Coronary artery (tissue), 2 donors: Measurements from ENCODE around the gene CACNA1C.

Experiments
- DNase-seq: peaks from one replicate; pipeline ENCODE4 v3.0.0-alpha.2; 2017; ENCODE audit warnings: low spot score
- H3K27ac ChIP-seq, 2 donors: fragments of 200-600 bp; sonication (generic); one replicate each; pipeline ENCODE4 v1.5.1; 2016 to 2019
- H3K4me3 ChIP-seq: fragments of 200-600 bp; sonication (generic); 2 replicates; pipeline ENCODE4 v1.5.1; 2016; ENCODE audit warnings: mild to moderate bottlenecking, moderate library complexity
- TF ChIP-seq, protein P1 (sequence below): fragments of 200-600 bp; sonication (generic); IDR thresholded peaks from one replicate; pipeline ENCODE4 v1.5.1; 2019; ENCODE audit warnings: antibody characterized with exemption

The CACNA1C gene

DNA sequence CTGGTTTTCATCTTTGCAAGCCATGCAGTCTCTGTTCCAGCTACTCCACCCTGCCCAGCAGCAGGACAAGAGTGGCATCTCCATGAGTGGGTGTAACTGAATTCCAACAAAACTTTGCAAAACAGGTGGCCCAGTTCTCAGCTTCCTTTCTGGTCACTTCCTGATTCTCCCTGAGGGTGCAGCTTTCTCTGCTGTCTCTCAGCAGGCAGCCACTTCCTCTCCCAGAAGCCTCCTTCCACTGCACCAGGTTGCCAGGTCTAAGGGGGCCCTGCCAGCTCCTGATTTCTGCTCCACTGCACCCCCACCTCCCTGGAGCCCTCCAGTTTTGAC is 400.9 kb downstream of the CACNA1C start:
- H3K4me3 ChIP-seq, result no peak overlapping the region
- no peak overlapping the region for H3K27ac ChIP-seq
- DNase-seq, result no peak
- TF ChIP-seq, protein P1, sequence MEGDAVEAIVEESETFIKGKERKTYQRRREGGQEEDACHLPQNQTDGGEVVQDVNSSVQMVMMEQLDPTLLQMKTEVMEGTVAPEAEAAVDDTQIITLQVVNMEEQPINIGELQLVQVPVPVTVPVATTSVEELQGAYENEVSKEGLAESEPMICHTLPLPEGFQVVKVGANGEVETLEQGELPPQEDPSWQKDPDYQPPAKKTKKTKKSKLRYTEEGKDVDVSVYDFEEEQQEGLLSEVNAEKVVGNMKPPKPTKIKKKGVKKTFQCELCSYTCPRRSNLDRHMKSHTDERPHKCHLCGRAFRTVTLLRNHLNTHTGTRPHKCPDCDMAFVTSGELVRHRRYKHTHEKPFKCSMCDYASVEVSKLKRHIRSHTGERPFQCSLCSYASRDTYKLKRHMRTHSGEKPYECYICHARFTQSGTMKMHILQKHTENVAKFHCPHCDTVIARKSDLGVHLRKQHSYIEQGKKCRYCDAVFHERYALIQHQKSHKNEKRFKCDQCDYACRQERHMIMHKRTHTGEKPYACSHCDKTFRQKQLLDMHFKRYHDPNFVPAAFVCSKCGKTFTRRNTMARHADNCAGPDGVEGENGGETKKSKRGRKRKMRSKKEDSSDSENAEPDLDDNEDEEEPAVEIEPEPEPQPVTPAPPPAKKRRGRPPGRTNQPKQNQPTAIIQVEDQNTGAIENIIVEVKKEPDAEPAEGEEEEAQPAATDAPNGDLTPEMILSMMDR, result no peak

DNA sequence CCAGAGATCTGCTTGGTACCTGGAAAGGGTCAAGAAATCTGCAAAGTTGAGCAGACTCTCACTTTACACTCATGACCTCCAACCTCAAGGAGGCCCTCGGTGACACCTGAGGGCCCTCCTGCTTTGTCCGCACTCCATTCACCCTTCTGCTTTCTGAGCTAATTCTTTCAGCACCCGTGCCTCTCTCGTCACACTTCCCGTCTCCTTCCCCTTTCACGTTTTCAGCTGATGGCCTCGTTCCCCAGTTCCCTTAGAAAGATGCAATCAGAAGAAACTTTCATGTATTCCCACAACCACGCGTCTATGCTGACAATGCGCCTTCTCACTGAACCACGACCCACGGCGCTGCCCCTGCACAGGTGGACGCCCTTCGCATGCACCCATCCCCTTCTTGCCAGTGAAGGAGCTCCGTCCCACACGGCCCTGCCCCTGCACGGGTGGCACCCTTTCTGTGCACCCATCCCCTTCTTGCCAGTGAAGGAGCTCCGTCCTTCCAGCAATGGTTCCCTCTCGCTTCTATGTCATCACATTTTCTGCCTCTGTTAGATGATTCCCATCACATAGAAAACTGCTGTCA is 401.9 kb downstream of the CACNA1C start:
- DNase-seq, result no peak
- Histone ChIP-seq H3K4me3 (no peak overlapping the region), H3K27ac (no peak overlapping the region)
- TF ChIP-seq, protein P1, result no peak

DNA sequence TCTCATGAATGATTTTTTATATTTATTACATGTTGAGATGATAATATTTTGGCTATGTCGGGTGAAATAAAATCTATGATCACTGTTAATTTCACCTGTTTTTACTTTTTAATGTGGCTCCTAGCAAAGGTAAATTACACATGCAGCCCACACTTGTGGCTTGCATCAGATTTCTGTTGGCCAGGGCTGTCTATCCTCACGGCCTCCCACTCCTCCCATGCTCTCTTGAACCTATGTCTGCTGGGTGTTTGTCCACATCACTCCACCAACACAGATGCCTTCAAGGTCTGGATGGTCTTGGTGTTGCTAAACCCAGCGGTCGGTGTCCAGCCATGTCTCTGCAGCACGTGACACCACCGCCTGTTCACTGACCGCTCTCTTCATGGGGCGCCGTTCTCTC is 402.6 kb downstream of the CACNA1C start:
- Histone ChIP-seq H3K27ac (no peak overlapping the region), H3K4me3 (no peak overlapping the region)
- TF ChIP-seq, protein P1, result no peak
- no peak for DNase-seq

DNA sequence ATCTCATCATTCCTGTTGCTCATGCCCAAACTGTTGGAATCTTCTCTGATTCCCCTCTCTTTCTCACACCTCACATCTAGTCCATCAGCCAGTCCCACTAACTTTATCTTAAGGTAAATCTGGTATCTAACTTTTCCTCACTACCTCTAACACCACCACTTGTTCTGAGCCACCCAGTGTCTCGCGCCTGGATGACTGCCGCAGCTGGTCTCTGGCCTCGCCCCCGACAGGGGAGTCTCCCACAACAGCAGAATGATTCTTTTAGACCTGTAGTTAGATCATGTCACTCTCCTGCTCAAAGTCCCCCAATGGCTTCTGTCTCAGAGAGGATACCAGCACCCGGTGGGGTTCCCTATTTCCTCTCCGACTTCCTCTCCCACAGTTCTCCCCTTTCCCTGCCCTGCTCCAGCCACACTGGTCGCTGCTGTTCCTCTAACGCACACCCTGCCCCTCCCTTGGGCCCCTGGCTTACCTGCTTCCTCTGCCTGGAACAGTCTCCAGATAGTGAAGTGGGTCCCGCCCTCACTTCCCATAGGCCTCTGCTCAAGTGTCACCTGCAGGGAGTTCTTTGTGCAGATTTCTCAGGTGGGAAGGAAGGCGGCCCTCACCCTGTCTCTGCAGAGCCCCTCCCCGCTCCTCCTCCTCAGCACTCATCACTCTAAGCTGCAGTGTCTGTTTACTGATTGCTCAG is 403.5 kb downstream of the CACNA1C start:
- H3K27ac ChIP-seq, result no peak overlapping the region
- TF ChIP-seq, protein P1, result no peak
- no peak overlapping the region for H3K4me3 ChIP-seq
- DNase-seq, result no peak

DNA sequence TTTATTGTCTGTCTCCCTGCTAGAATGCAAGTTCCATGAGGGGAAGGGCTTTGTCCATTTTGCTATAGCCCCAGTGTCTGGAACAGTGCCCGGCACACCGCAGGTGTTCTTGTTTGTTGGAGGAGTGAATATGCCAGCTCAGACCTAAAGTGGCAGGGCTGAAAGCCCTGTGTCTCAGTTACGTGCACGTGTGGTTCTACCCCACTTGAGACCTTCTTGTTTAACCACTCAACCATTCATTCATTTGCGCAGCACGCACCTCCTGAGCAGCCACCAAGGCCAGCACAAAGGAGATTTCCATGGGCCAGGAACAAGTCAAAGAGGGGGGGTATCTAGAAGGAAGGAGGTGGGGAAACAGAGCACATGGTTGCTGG is 404.0 kb downstream of the CACNA1C start:
- TF ChIP-seq, protein P1, result no peak
- Histone ChIP-seq H3K27ac (no peak overlapping the region), H3K4me3 (no peak overlapping the region)
- no peak for DNase-seq

DNA sequence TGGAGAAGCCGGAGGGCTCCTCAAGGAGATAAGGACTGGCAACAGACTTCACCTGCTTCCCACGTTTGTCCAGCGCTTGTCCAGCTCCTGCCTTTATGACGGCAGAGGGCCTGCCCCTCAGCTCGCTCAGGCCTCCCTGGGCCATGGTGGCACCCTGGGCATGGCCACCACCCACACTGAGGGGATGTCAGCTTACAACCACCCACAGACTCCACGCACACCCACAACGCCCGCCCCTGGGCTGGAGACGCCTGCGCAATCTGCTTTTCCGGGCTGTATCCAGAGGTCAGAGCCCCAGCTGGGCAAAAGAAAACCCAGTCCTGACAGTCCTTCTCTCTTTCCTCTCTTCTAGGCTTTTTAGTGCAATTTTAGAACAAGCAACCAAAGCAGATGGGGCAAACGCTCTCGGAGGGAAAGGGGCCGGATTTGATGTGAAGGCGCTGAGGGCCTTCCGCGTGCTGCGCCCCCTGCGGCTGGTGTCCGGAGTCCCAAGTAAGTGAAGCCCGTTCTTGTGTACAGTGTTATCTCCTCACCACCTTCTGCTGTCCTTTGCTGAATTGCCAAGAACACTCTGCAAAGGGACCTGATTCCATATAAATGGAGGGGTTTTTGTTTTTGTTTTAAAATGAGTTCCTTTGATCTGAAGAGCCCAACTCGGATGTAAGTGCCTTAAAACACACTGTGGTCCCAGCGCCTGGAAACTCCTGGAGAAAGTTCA is 404.6 kb downstream of the CACNA1C start:
- Histone ChIP-seq H3K4me3 (no peak overlapping the region), H3K27ac (peak overlapping the region in 1 of 2 donors; percentile 11)
- no peak for DNase-seq
- TF ChIP-seq, protein P1, result no peak
